Activated CD8-positive, alpha-beta memory T cell treated with anti-CD3 and anti-CD28 coated beads for 24 hours (primary cell): ENCODE measurements around the gene TRMT44.
"Not testable (repeated sequence)": the region's sequence is repeated elsewhere in the genome, so short reads cannot be mapped to it uniquely, and the experiment has no call there.

Experiments used
- DNase-seq: peaks from one replicate; pipeline ENCODE4 v3.0.0-alpha.2; 2020

The TRMT44 gene

DNA sequence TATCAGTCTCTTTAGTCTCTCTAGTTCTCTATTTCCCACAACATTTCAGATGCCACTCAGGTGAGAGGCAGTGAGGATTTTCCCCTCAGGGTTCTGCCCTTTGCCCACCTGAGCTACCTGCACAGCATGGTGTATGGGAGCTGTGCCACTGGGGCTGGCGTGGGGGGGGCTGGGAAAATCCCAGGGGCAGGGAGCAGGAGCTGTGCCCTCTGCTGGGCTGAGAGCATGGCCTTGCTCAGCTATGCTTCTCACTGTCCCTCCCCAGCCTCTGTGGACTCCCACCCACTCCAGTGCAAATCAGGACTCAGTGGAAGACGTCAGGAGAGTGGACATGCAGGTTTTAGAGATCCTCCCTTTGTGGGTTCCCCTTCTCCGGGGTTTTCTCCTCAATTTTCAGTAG lies 57.2 kb downstream of the TRMT44 start:
- no peak for DNase-seq

DNA sequence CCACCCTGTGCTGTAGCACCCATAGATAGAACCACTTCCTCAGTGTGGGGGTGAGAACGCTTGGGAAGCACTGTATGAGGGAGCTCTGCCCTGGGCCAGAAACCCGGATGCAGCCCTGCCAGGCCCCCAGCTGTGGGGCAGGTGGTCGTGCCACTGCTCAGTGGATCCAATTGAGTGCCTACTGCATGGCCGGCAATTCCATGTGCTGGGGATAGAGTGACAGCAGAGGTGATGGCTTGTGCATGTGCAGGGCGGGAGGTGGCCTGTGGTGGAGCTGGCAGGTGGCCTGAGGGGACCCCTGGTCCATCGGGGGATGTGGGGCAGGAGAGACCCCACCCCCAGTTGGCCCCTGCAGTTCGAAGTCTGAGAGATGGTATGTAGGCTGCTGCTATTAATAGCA lies 60.4 kb downstream of the TRMT44 start:
- no peak for DNase-seq

DNA sequence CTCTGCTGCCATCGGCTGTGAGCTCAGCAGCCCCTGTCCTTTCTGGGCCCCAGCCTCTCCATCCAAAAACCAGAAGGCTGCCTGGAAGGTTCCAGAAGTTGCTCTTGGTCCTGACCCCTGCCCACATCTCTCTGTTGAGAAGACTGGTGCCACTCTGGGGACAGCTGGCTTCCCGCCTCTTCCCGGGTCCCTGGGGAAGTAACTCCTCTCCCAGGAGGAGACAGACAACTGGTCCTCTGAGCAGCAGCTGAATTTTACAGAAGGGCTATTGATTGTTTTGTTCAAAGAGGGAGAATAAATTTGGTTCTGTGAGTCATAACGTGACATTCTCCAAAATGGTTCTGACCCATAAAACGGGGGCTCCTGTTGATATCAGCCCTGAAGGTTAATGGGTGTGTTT lies 61.2 kb downstream of the TRMT44 start:
- no peak for DNase-seq

DNA sequence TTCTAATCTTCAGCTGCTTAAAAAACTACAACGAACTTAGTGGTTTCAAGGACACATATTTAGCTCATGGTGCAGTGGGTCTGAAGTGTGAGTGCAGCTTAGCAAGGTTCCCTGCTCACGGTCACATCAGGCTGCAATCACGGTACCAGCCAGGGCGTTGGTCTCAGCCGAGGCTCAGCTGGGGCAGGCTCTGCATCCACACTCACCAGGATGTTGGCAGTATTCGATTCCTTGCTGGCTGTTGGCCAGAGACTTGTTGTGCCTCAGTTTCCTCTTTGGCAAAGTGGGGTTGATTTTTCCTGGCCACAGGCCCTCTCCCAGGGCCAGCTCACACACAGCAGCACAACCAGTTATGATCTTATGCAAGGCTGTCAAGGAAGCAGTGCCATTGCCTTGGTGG lies 61.8 kb downstream of the TRMT44 start:
- no peak for DNase-seq

DNA sequence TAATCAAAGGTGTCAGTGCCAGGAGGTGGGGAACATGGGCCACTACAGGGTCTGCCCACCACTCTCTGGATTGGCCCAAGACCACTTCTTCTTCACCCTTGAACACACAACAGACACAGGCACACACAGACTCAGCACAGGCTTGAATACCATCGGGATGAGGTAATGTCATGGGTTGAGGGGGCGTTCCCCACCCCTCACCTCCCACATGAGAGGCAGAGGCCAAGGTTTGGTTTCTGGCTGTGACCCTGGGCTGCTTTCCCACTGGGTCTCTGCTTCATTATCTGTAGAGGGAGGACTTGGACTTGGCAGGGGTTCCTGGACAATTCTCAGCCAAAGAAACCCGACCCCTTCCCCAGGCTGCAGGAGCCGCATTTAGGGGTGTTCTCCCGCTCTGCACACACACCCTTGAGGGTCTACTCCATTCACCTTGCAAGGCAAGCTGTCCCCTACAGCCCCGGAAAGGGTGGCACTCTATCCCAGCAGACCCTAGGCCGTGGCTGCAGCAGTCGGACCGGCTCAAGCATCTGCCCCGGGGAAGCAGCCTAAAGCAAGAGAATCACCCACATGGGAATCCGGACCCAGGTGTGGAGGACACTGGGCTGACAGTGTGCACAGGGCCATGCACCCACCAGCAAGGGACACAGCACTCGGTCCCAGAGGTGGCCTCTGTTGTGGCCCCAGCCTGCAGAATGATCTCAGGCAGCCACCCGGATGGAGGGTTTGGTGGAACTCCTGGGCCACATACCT lies 62.4 kb downstream of the TRMT44 start:
- no peak for DNase-seq

DNA sequence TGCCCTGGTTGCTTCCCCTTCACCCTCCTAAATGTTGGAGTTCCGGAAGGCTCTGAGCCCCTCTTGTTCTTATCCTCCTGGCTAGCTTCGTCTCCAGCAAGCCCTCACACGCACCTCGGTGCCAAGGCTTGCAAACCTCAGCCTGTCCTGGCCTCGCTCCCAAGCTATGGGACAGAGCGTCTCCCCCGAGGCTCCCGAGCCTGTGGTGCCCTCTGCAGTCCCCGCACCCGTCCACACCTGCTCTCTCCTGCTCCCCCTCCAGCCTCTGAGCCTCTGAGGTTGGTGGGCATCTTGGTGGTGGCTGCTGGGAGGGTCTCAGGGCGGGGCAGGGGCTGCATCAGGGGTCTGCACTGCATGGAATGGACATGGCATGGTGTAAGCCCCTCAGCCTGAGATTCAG lies 63.2 kb downstream of the TRMT44 start:
- no peak for DNase-seq

DNA sequence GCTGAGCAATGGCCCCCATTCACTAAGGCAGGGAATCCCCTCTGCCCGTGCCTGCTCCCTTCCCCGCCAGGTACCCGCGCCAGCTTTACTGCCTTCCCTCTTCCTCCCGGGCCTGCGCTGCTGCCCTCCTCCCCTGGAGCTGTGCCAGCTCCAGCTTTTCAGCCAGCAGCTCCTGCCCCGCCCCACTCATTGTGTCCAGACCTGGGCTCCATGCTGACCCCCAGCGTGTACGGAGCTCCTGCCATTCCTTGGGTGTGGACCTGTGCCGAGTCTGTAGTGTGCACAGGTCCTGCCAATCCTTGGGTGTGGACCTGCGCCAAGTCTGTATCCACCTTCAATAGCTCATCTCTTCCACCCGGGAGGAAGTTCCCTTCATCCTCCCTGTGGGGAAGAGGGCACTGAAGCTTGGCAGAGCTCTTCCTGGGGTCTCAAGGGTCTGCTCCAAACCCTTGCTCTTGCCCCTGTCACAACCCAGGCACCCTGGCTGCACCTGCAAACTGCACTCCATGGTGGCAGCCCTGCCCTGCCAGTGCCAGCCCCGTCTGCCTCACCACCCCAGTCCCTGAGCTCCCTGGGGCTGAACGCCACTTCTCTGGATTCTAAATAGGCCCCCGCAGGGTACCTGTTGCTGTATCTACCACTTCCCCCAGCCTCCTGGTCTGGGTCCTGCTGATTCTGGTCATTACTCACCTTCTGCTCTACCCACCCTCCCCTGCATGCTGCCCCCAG lies 63.9 kb downstream of the TRMT44 start:
- DNase-seq = no peak

DNA sequence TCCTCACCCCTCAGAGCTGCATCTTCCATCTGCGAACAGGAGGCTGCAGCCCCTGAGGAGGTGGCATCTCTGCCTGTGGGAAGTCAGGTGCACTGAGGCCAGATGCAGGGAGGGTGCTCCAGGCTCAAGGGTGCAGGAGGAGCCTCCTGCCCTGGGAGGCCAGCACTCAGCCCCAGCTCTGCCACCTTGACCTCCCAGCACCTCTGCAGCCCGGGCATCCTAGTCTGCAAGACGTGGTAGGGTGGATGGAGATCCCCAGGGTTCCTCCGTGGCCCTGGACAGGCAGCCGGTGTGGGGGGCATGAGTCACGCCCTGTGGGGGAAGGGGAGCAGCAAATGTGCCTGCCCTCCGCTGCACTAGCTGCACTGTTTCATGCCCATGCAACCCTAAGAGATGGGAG lies 64.7 kb downstream of the TRMT44 start:
- no peak for DNase-seq

DNA sequence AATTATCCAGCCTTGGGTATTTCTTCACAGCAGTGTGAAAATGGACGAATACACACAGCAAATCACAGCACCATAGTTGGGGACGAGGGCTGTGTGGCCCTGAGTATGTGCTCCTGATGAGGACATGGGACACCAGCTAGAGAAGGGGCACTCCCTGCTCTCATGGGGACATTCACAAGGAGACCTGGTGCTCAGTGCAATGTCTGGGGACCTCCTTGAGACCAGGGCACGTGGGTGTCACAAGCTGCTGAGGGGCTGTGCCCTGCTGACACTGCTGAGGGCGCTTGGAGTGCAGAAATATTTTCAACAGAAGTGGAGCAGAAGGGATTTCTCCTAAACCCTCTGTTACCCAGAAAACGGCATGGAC lies 65.4 kb downstream of the TRMT44 start:
- no peak for DNase-seq

DNA sequence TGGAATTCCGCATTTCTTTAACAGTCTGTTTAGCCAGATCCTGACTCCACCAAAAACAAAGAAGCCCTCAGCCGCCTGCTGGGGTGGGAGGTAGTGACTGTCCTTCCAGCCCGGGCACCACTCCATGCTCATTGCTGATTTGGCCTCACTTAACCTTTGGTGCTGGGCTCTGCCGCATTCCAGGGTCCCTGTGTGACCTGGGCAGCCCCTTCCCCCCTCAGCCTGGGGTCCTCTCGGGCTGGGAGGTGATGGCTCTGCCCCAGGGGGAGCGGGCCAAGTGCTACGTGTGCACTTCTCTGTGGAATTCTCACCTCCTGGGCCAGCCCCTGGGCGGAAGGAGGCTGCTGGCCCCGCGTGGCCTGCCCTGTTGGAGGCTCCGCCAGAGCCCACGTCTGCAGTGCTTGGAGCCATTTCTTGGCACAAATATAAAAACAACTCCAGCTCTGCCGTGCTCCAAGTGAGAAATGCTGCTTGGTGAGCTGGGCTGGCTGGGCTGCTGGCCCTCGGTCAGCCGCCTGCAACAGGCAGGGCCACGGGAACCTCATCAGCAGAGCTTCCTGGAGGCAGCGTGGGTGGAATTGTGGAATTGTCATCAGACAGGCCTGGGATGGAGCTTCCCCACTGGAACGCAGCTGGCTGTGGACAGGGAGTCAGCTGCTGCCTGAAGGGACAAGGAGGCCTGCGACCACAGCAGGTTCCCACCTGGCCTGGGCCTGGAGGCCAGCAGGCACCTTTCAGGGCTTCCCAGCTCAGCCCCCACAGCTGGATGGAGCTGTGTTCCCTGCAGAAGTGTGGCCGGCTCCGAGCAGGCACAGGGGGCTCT lies 66.0 kb downstream of the TRMT44 start:
- no peak for DNase-seq

DNA sequence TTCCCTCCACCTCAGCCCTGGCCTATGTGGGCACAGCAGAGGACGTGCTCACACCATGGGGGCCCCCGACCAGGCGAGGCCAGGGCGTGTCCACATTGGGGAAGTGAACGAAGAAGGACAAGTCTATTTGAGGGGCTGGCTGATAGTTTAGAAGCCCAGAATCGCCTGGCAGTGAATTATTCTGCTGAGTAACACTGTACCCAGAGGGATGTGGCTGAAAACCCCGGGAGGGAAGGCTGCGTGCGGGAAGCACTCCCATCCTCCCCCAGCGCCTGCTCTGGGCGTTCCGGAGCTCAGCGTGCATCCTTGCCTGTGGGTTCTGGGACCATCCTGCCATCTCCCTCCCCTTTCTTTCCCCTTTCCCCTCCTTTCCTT lies 66.6 kb downstream of the TRMT44 start:
- DNase-seq = no peak

DNA sequence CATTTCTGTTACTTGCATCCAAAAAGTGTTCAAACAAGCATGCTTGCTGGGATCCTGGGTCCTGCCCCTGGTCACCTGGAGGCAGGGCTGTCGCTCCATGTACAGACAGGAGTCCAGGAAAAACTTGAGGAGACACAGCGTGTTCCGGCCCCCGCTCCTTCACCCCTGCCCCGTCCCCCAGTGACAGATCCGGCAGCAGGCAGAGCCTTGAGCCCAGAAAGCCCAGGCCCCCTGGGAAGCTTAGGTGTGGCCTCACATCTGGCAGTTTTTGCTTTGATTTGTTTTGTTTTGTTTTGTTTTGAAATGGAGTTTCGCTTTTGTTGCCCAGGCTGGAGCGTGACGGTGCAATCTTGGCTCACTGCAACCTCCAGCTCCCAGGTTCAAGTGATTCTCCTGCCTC lies 67.0 kb downstream of the TRMT44 start:
- DNase-seq = no peak

DNA sequence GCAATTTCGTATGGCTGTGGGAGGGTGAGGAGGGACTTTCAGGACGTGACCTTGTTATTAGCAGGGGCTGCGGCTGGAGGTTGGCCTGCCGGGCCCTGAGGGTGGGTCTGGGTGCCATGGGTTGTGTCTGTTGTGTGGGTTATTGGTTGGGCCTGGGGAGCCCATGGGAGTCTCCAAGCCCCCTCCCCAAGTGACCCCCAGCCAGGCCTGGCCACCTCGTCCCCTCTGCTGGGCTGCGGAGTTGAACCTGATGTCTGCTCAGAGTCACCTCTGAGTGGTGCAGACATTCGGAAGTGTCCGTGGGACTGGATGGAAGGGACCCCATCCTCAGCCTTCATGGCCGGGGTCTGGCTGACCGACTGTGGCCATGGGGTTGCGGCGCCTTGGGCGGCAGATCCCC lies 67.7 kb downstream of the TRMT44 start:
- DNase-seq = no peak

DNA sequence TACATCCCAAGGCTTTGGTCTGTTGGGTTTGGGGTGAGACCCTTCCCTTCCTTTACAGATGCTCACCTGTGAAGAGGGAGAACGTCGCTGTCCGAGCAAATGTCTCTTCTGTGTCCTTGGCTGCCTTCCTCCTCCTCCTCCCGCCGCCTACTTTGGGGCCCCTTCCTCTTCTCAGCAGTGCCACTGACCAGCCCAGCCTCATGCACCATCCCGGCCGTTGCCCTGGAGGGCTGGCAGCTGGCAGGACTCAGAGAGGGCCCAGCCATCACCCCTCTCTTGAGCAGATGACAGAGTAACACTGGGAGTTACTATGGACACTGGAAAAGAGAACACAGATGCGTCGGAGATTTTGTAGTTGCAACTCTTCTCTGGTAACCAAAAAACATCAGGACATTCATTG lies 68.2 kb downstream of the TRMT44 start:
- no peak for DNase-seq

DNA sequence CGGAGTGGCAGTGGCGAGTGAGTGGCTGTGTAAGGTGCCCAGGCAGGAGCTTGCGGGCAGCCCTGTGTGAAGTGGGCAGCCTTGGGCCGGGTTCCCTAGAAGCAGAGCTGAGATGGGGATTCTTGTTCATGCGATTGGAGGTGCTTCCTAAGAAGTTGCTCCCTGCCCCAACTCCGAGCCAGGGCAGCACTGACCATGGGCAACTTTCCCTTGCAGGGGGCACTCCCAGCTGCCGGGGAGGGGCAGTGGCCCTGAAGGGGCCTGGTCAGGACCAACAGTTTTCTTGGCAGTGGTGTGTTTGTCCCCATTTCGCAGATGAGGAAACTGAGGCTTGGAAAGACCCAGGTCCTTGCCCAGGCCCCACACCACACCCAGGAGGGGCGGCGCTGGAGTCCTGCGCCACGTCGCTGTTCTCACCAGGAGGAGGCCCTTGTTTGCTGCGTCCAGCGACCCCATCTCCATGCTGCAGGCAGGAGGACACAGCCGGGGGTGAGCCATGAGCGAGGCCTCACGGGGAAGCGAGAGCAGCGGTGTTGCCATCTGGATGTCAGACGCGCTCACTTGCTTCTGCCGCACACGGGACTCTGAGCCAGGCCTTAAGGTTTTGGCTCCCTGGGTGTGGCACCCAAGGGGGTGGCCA lies 68.9 kb downstream of the TRMT44 start:
- DNase-seq = no peak

DNA sequence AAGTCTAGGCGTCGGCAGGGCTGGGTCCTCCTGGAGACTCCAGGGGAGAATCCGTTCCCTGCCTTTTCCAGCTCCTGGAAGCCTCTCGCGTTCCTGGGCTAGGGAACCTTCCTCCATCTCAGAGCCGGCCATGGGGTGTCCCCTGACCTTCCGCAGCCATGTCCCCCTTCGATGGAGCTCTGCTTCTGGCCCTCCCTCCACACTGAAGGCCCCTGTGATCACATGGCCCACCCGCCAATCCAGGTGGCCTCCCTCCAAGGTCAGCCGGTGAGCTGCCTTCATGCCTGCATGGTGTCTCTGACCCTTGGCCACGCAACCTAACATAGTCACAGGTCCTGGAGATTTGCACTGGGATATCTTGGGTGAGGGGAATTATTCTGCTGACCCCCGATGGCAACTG lies 69.6 kb downstream of the TRMT44 start:
- no peak for DNase-seq

DNA sequence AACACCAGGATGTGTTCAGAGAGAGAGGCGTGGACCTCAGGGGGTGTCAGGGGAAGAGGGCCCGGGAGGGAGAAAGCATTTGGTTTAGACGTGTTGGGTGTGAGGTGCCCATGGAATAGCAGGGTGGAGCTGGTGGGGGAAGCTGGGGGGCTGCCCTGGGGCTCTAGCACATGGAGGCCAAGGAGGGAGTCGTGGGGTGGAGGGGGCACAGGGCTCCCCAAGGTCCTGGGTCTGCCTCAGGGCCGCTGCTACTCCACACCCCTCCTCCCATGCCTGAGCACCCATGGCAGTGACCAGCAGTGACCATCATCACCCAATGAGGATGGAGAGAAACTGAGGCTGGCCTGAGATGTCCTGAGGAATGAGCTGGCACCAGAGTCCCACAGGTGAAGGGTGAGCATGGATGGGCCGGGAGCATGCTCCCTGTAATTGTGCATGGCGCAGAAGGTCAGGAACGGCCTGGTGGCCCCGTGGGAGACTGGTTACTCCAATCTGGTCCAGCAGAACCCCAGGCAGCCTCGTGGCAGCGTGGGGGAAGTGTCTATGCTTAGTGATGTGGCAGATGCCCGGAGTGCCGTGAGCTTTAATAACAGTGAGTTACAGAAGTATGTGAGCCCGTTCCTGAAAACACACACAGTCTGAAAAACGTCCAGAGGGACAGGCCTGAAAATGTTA lies 70.2 kb downstream of the TRMT44 start:
- DNase-seq = no peak

DNA sequence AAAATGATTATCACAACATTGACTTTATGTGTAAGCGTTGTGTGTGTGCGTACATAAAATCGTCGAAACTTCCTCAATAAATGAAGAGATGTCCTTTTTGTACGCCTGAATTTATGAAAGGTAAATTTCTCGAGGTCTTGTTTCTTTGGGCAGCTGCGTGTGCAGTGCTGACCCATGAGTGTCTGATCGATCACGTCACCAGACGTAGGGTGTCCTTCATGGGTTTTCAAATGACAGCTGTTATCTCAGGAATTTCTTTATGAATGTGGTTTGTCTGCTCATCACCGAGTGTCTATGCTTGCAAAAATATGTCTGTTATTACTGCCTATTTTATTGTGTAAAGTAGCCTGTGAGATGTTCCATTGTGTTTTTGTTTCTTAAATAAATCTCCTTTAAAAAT lies 71.9 kb downstream of the TRMT44 start:
- no peak for DNase-seq

DNA sequence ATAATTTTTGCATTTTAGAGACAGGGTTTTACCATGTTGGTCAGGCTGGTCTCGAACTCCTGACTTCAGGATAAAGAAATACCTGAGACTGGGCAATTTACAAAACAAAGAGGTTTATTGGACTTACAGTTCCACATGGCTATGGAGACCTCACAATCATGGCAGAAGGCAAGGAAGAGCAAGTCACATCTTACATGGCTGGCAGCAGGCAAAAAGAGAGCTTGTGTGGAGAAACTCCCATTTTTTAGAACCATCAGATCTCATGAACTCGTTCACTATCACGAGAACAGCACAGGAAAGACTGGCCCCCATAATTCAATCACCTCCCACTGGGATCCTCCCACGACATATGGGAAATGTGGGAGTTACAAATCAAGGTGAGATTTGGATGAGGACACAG lies 72.5 kb downstream of the TRMT44 start:
- not testable (repeated sequence) for DNase-seq

DNA sequence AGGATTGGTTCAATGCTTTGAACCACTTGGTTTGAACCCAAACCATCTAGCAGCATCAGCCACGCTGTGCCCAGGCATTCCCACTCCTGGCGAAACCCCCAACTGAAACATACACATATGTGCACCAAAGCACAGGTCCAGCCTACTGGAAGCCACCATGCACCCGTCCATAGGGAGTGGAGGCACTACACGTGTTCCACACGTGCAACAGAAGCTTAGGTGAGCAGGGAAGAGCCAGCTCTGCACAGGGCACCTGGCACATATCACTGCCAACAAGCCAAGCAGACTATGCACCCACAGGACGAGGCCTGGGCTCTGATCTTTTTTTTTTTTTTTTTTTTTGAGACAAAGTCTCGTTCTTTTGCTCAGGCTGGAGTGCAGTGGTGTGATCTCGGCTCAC lies 73.4 kb downstream of the TRMT44 start:
- DNase-seq = no peak

DNA sequence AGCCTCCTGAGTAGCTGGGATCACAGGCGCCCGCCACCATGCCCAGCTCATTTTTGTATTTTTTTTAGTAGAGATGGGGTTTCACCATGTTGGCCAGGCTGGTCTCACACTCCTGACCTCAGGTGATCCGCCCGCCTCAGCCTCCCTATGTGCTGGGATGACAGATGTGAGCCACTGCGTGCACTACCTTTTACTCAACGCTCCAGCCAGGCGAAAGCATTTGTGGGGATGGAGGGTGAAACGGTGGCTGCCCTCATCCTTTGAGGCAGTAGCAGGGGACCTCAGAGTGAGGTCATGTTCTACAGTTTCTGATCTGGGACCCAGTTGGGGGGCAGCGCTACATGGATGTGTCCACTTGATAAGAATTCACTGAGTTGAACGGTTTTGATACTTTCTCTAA lies 73.8 kb downstream of the TRMT44 start:
- DNase-seq = no peak

DNA sequence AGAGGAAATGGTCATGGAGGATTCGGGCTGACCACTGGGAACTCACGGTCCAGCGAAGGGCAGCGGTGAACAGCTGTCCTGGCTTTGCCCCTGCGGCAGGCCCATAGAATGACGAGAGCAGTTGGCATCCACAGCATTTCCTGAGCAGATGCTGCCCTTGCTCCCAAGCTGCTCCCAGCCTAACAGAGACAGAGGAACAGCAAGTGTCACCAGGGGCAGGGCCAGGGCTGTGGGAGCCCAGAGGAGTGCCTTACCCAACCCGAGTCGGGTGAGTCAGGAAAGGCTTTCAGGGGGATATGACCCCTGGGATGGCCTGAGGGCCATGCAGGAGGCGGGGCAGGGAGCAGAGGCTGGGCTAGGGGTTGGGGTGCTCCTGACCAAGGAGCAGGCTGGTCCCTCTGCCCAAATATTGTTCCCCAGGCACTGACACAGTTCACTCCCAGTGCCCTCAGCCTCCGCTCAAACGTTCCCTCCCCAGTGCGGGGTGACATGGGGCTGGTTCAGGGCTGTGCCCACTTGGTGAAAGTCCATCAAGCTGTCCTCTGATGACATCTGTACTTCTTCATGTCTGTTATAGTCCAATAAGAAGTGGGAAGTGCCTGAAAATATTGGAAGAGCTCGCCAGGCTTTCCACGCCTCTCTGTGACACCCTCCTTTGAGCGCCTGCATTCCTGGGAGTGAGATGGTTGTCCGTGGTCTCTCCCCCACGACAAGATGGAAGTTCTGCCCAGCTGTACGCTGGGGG lies 74.9 kb downstream of the TRMT44 start:
- DNase-seq = no peak
